ENCODE data around the gene RAB6B. TPM values are rescaled to one million over a fixed set of nuclear protein-coding genes. Genes with fewer than 3 reads are reported as not detected.

Gene RAB6B
- total RNA-seq, 1 experiment from 2014 or later: not detected

GRCh38 chr3:133775835-133776234, 119.8 kb downstream of the RAB6B start:
- no peak for DNase-seq (ENCODE audit: low spot score)

GRCh38 chr3:133775309-133775708, 120.4 kb downstream of the RAB6B start:
- no peak for DNase-seq (ENCODE audit: low spot score)

Other genes starting within 250 kb of the RAB6B start
- gene TOPBP1, start 233.9 kb downstream of the RAB6B start, total RNA-seq (2014; rRNA removed; shearing (Covaris generic)): 28.2 and 33.7 TPM in 2 replicates
- gene TF, start 149.5 kb downstream of the RAB6B start, total RNA-seq (2014; rRNA removed; shearing (Covaris generic)): 0.03 TPM in 1 of 2 replicates, not detected in the other
- gene SRPRB, start 90.1 kb downstream of the RAB6B start, total RNA-seq (2014; rRNA removed; shearing (Covaris generic)): 69.7 and 74.8 TPM in 2 replicates
- gene SLCO2A1, start 134.0 kb upstream of the RAB6B start, total RNA-seq (2014; rRNA removed; shearing (Covaris generic)): not detected in 2 replicates